ENCODE results near the gene DENND10.

GRCh38 chr10:119132521-119133345 is 28.8 kb downstream of the DENND10 start:
- no peak for TF ChIP-seq EZH2 (IDR thresholded peaks at IDR 0.05)
- TF ChIP-seq CTCF (IDR thresholded peaks at IDR 0.05) = no peak
- TF ChIP-seq EZH2phosphoT487 (IDR thresholded peaks at IDR 0.05) = no peak
